GM12873 (cell line): Measurements from ENCODE around the gene SLC49A4.

ENCODE experiments used
- CTCF ChIP-seq: IDR thresholded peaks from 2 replicates; pipeline ENCODE4 v1.5.1; 2012; ENCODE audit warnings: low read depth, mild to moderate bottlenecking, moderate library complexity, low read length, control low read depth; ENCODE audit not compliant: insufficient read depth; ENCODE audit errors: missing control alignments

The SLC49A4 gene

GRCh38 chr3:122926322-122926721 is 131.5 kb downstream of the SLC49A4 start:
- TF ChIP-seq CTCF: no peak

- TF ChIP-seq CTCF: no peak
Observed at GRCh38 chr3:122926811-122927210, 131.9 kb downstream of the SLC49A4 start.

- TF ChIP-seq CTCF: no peak
Observed at GRCh38 chr3:122927726-122928125, 132.9 kb downstream of the SLC49A4 start.

- no peak for TF ChIP-seq CTCF
Observed at GRCh38 chr3:122928396-122929187, 133.7 kb downstream of the SLC49A4 start.

GRCh38 chr3:122929188-122930062 is 134.6 kb downstream of the SLC49A4 start:
- TF ChIP-seq CTCF: no peak

- no peak for TF ChIP-seq CTCF
Observed at GRCh38 chr3:122930063-122930997, 135.5 kb downstream of the SLC49A4 start.
